Sigmoid colon (tissue), 4 donors: ENCODE data around the gene FAM117A.

Experiments
- EP300 ChIP-seq, 4 donors: sonication (generic); formaldehyde crosslinking; IDR thresholded peaks; one replicate each; pipeline ENCODE4 v1.6.1; 2017; ENCODE audit warnings: antibody characterized with exemption in 4 of 4
- POLR2A ChIP-seq, 2 donors: fragments of 450-650 bp; IDR thresholded peaks; one replicate each; pipeline ENCODE4 v1.6.1; 2016; ENCODE audit warnings: antibody characterized with exemption in 2 of 2, mild to moderate bottlenecking in 2 of 2, moderate library complexity in 2 of 2
- POLR2AphosphoS5 ChIP-seq, 4 donors: sonication (generic); formaldehyde crosslinking; IDR thresholded peaks; one replicate each; pipeline ENCODE4 v1.6.1; 2017; ENCODE audit warnings: antibody characterized with exemption in 4 of 4
- TF ChIP-seq, protein P1 (sequence below), 4 experiments: fragments of 450-650 bp in 3 of 4; fragments of 200-600 bp in 1 of 4; IDR thresholded peaks; one replicate each; pipeline ENCODE4 v1.5.1; 2016 to 2019; ENCODE audit warnings: antibody characterized with exemption in 4 of 4, mild to moderate bottlenecking in 3 of 4, moderate library complexity in 2 of 4

DNA sequence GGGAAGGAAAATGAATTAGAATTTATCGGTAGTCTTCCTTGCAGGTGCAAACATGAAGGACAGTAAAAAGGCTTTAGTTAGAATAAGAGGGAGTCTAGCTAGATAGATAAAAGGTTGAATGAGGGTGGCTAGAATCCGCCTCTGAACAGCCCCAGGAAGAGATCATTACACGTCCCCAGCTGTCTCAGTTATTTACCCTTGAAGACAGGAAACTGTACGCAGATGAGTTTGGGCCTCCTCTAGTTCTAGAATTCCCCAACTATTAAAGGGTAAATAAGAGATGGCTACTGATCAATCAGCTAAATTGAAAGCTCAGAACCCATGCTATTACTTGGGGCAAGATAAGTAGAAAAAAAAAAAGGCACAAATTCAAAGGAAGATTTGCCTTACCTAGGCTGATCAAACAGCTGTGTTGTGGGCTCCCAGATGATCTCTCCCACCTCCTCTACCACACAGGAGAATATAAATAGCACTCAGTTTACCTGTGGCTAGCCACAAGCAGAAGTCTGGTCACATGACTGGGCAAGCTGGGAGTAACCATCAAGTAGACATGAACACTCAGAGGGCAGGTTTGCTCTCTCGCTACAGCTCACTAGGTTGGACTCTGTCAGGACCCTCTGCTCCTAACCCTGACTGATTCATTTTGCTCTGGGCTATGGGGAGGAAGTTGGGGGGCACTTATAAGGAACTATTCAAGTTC lies 17.0 kb downstream of the FAM117A start:
- TF ChIP-seq, protein P1, sequence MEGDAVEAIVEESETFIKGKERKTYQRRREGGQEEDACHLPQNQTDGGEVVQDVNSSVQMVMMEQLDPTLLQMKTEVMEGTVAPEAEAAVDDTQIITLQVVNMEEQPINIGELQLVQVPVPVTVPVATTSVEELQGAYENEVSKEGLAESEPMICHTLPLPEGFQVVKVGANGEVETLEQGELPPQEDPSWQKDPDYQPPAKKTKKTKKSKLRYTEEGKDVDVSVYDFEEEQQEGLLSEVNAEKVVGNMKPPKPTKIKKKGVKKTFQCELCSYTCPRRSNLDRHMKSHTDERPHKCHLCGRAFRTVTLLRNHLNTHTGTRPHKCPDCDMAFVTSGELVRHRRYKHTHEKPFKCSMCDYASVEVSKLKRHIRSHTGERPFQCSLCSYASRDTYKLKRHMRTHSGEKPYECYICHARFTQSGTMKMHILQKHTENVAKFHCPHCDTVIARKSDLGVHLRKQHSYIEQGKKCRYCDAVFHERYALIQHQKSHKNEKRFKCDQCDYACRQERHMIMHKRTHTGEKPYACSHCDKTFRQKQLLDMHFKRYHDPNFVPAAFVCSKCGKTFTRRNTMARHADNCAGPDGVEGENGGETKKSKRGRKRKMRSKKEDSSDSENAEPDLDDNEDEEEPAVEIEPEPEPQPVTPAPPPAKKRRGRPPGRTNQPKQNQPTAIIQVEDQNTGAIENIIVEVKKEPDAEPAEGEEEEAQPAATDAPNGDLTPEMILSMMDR (IDR thresholded peaks at IDR 0.05): no peak
- no peak for TF ChIP-seq EP300 (IDR thresholded peaks at IDR 0.05)
- no peak for TF ChIP-seq POLR2A (IDR thresholded peaks at IDR 0.05)
- no peak for TF ChIP-seq POLR2AphosphoS5 (IDR thresholded peaks at IDR 0.05)
